HepG2 (cell line): ENCODE measurements around the gene PCYT2. TPM values are rescaled to one million over a fixed set of nuclear protein-coding genes. Genes with fewer than 3 reads are reported as not detected.
A peak's percentile ranks its signal among the peaks of the same experiment; 100 is the strongest.

Experiments used
- GATAD2A ChIP-seq: IDR thresholded peaks from 2 replicates; pipeline ENCODE4 v1.6.1; 2016
- HOXA9 ChIP-seq: sonication (generic); formaldehyde crosslinking; IDR thresholded peaks from 2 replicates; pipeline ENCODE4 v1.8.1; 2022; ENCODE audit warnings: missing genetic modification reagents, mild to moderate bottlenecking, moderate library complexity, borderline replicate concordance
- MBD4 ChIP-seq: IDR thresholded peaks from 2 replicates; pipeline ENCODE4 v1.6.1; 2012; ENCODE audit warnings: low read length, inconsistent platforms, borderline replicate concordance
- RORA ChIP-seq: sonication (generic); formaldehyde crosslinking; IDR thresholded peaks from 2 replicates; pipeline ENCODE4 v1.5.0; 2020; ENCODE audit warnings: mild to moderate bottlenecking, missing genetic modification reagents, moderate library complexity
- SAFB2 ChIP-seq: sonication (generic); formaldehyde crosslinking; IDR thresholded peaks from 2 replicates; pipeline ENCODE4 v1.5.1; 2020; ENCODE audit warnings: missing genetic modification reagents, low read depth, mild to moderate bottlenecking, borderline replicate concordance
- SIX1 ChIP-seq: sonication (generic); formaldehyde crosslinking; IDR thresholded peaks from 2 replicates; pipeline ENCODE4 v1.4.0; 2020; ENCODE audit warnings: missing genetic modification reagents, borderline replicate concordance
- ZFYVE20 ChIP-seq: sonication (generic); formaldehyde crosslinking; IDR thresholded peaks from 2 replicates; pipeline ENCODE4 v1.8.0; 2023; ENCODE audit warnings: low read depth, mild to moderate bottlenecking, moderate library complexity, missing genetic modification reagents, borderline replicate concordance
- ZNF337 ChIP-seq: sonication (generic); formaldehyde crosslinking; IDR thresholded peaks from 2 replicates; pipeline ENCODE4 v1.5.1; 2020; ENCODE audit warnings: missing genetic modification reagents, low read depth, mild to moderate bottlenecking, borderline replicate concordance
- ZNF672 ChIP-seq: sonication (generic); formaldehyde crosslinking; IDR thresholded peaks from 2 replicates; pipeline ENCODE4 v1.8.1; 2022; ENCODE audit warnings: missing genetic modification reagents
- ZNF776 ChIP-seq: sonication (generic); formaldehyde crosslinking; IDR thresholded peaks from 2 replicates; pipeline ENCODE4 v1.4.0; 2020; ENCODE audit warnings: mild to moderate bottlenecking, missing genetic modification reagents
- polyA plus RNA-seq, 8 experiments: library from polyadenylated mRNA; depleted of rRNA in 3 of 8; stranded (reverse) in 7 of 8; unstranded in 1 of 8; fragments of >200 nt; fragmentation: Illumina TruSeq in 4 of 8; extraction: Trizol in 4 of 8; gene quantifications; 2 replicates each; pipeline versions ENCODE4 v1.2.1 to v1.2.3, GENCODE V29; 2011 to 2016; ENCODE audit warnings: low read depth in 4 of 8, missing spikeins in 1 of 8, mixed read lengths in 1 of 8; ENCODE audit not compliant: insufficient read depth in 1 of 8
- total RNA-seq, 5 experiments: library from RNA; depleted of rRNA; stranded (reverse); fragments of >200 nt; fragmentation: Illumina TruSeq; extraction: Trizol; gene quantifications; 2 replicates each; pipeline ENCODE4 v1.2.3, GENCODE V29; 2016; ENCODE audit warnings: low read depth in 1 of 5
- TF ChIP-seq, protein P1 (sequence below): sonication (generic); formaldehyde crosslinking; IDR thresholded peaks from 2 replicates; pipeline ENCODE4 v1.8.0; 2022; ENCODE audit warnings: missing genetic modification reagents, mild to moderate bottlenecking, moderate library complexity, borderline replicate concordance
- TF ChIP-seq, protein P2 (sequence below): sonication (generic); formaldehyde crosslinking; IDR thresholded peaks from 2 replicates; pipeline ENCODE4 v1.5.0; 2020; ENCODE audit warnings: mild to moderate bottlenecking, missing genetic modification reagents, borderline replicate concordance
- TF ChIP-seq, protein P3 (sequence below): sonication (generic); IDR thresholded peaks from 2 replicates; pipeline ENCODE4 v1.6.1; 2016; ENCODE audit warnings: low read depth, borderline replicate concordance
- TF ChIP-seq, protein P4 (sequence below): sonication (generic); formaldehyde crosslinking; IDR thresholded peaks from 2 replicates; pipeline ENCODE4 v1.8.1; 2023; ENCODE audit warnings: missing genetic modification reagents, mild to moderate bottlenecking, borderline replicate concordance
- TF ChIP-seq, protein P5 (sequence below): sonication (generic); formaldehyde crosslinking; IDR thresholded peaks from 2 replicates; pipeline ENCODE4 v1.8.1; 2022; ENCODE audit warnings: mild to moderate bottlenecking, missing genetic modification reagents

The PCYT2 gene
- total and polyA plus RNA-seq, 2 of the 13 experiments (the other 11 are each of a cell fraction or from before 2014, with no cell fraction given) = 147 to 297 TPM

DNA sequence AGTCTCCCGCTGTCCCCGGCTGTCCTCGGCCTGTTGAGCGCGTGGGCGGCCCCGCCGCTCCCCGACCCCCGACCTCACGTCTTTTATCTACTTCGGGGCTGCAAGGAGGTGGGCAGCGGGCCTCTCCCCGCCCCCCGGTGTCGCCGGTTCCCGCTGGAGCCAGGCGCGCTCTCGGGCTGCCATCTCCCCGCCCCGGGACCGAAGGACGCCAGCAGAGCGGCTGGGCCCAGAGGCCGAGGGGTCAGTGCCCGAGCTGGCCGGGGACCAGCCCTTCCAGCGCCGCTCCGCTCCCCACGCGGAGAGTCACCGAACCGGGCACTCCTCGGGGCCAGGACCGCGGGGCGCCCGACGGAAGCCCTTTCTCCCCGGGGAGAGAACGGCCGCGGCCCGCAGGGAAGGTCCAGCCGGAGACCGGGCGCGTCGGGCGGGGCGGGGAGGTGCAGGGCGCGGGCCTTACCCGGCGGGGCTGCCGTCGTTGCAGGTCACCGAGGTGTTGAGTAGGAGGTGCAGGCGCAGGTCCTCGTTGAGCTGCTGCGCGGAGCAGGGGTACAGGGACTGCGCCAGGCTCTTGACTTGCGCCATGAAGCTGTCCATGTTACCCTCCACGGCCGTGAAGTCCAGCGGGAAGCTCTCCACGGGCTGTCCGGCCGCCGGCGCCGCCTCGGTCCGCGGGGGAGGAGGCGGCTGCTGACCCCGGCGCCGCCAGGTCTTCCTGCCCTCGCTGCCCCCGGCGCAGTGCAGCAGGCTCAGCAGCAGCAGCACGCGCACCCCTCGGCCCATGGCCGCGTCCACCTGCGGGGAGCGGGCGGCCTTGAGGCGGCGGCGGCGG lies 49.1 kb upstream of the PCYT2 start (continued):
- TF ChIP-seq SIX1 (CRISPR knock-in tag) (no peak), GATAD2A (CRISPR knock-in tag) (no peak), ZNF672 (CRISPR knock-in tag) (no peak), HOXA9 (no peak), ZNF337 (CRISPR knock-in tag) (0 out of 2 replicates have a peak, but pooled peaks have one; percentile 41), SAFB2 (0 out of 2 replicates have a peak, but pooled peaks have one; percentile 38), RORA (CRISPR knock-in tag) (no peak), ZFYVE20 (CRISPR knock-in tag) (0 out of 2 replicates have a peak, but pooled peaks have one; percentile 16), ZNF776 (CRISPR knock-in tag) (peak; percentile 51; the same call in 1 of the 2 replicates), MBD4 (no peak)
- TF ChIP-seq, protein P1, sequence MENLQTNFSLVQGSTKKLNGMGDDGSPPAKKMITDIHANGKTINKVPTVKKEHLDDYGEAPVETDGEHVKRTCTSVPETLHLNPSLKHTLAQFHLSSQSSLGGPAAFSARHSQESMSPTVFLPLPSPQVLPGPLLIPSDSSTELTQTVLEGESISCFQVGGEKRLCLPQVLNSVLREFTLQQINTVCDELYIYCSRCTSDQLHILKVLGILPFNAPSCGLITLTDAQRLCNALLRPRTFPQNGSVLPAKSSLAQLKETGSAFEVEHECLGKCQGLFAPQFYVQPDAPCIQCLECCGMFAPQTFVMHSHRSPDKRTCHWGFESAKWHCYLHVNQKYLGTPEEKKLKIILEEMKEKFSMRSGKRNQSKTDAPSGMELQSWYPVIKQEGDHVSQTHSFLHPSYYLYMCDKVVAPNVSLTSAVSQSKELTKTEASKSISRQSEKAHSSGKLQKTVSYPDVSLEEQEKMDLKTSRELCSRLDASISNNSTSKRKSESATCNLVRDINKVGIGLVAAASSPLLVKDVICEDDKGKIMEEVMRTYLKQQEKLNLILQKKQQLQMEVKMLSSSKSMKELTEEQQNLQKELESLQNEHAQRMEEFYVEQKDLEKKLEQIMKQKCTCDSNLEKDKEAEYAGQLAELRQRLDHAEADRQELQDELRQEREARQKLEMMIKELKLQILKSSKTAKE = peak; percentile 70
- TF ChIP-seq, protein P2, sequence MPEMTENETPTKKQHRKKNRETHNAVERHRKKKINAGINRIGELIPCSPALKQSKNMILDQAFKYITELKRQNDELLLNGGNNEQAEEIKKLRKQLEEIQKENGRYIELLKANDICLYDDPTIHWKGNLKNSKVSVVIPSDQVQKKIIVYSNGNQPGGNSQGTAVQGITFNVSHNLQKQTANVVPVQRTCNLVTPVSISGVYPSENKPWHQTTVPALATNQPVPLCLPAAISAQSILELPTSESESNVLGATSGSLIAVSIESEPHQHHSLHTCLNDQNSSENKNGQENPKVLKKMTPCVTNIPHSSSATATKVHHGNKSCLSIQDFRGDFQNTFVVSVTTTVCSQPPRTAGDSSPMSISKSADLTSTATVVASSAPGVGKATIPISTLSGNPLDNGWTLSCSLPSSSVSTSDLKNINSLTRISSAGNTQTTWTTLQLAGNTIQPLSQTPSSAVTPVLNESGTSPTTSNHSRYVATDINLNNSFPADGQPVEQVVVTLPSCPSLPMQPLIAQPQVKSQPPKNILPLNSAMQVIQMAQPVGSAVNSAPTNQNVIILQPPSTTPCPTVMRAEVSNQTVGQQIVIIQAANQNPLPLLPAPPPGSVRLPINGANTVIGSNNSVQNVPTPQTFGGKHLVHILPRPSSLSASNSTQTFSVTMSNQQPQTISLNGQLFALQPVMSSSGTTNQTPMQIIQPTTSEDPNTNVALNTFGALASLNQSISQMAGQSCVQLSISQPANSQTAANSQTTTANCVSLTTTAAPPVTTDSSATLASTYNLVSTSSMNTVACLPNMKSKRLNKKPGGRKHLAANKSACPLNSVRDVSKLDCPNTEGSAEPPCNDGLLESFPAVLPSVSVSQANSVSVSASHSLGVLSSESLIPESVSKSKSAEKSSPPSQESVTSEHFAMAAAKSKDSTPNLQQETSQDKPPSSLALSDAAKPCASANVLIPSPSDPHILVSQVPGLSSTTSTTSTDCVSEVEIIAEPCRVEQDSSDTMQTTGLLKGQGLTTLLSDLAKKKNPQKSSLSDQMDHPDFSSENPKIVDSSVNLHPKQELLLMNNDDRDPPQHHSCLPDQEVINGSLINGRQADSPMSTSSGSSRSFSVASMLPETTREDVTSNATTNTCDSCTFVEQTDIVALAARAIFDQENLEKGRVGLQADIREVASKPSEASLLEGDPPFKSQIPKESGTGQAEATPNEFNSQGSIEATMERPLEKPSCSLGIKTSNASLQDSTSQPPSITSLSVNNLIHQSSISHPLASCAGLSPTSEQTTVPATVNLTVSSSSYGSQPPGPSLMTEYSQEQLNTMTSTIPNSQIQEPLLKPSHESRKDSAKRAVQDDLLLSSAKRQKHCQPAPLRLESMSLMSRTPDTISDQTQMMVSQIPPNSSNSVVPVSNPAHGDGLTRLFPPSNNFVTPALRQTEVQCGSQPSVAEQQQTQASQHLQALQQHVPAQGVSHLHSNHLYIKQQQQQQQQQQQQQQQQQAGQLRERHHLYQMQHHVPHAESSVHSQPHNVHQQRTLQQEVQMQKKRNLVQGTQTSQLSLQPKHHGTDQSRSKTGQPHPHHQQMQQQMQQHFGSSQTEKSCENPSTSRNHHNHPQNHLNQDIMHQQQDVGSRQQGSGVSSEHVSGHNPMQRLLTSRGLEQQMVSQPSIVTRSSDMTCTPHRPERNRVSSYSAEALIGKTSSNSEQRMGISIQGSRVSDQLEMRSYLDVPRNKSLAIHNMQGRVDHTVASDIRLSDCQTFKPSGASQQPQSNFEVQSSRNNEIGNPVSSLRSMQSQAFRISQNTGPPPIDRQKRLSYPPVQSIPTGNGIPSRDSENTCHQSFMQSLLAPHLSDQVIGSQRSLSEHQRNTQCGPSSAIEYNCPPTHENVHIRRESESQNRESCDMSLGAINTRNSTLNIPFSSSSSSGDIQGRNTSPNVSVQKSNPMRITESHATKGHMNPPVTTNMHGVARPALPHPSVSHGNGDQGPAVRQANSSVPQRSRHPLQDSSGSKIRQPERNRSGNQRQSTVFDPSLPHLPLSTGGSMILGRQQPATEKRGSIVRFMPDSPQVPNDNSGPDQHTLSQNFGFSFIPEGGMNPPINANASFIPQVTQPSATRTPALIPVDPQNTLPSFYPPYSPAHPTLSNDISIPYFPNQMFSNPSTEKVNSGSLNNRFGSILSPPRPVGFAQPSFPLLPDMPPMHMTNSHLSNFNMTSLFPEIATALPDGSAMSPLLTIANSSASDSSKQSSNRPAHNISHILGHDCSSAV (CRISPR knock-in tag) = no peak
- TF ChIP-seq, protein P3, sequence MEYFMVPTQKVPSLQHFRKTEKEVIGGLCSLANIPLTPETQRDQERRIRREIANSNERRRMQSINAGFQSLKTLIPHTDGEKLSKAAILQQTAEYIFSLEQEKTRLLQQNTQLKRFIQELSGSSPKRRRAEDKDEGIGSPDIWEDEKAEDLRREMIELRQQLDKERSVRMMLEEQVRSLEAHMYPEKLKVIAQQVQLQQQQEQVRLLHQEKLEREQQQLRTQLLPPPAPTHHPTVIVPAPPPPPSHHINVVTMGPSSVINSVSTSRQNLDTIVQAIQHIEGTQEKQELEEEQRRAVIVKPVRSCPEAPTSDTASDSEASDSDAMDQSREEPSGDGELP = no peak
- TF ChIP-seq, protein P4, sequence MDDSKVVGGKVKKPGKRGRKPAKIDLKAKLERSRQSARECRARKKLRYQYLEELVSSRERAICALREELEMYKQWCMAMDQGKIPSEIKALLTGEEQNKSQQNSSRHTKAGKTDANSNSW (CRISPR knock-in tag) = peak; percentile 43; the same call in 1 of the 2 replicates
- TF ChIP-seq, protein P5, sequence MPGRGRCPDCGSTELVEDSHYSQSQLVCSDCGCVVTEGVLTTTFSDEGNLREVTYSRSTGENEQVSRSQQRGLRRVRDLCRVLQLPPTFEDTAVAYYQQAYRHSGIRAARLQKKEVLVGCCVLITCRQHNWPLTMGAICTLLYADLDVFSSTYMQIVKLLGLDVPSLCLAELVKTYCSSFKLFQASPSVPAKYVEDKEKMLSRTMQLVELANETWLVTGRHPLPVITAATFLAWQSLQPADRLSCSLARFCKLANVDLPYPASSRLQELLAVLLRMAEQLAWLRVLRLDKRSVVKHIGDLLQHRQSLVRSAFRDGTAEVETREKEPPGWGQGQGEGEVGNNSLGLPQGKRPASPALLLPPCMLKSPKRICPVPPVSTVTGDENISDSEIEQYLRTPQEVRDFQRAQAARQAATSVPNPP (CRISPR knock-in tag) = no peak
